GM12878 (cell line): ENCODE results near the gene CBX7. TPM values are rescaled to one million over a fixed set of nuclear protein-coding genes. Genes with fewer than 3 reads are reported as not detected.

Source experiments
- BACH1 ChIP-seq: fragments of 450-650 bp; IDR thresholded peaks from 2 replicates; pipeline ENCODE4 v1.6.1; 2017; ENCODE audit warnings: mild to moderate bottlenecking, borderline replicate concordance
- BRCA1 ChIP-seq: IDR thresholded peaks from 2 replicates; pipeline ENCODE4 v1.6.1; 2011; ENCODE audit warnings: low read depth, low read length, improper control_type of control experiment
- EGR1 ChIP-seq, 2 experiments: IDR thresholded peaks; 1 replicate in 1 of 2; 2 replicates in 1 of 2; pipeline ENCODE4 v1.6.1; 2011 to 2012; ENCODE audit warnings: low read depth in 2 of 2, low read length in 2 of 2, borderline replicate concordance in 1 of 2, mild to moderate bottlenecking in 1 of 2, moderate library complexity in 1 of 2
- EP300 ChIP-seq, 2 experiments: fragments of 150-350 bp in 1 of 2; IDR thresholded peaks; 2 replicates each; pipeline ENCODE4 v1.6.1; 2011 to 2012; ENCODE audit warnings: low read depth in 2 of 2, low read length in 2 of 2, borderline replicate concordance in 1 of 2, improper control_type of control experiment in 1 of 2, inconsistent platforms in 1 of 2; ENCODE audit not compliant: control insufficient read depth in 1 of 2
- ETV6 ChIP-seq, 2 experiments: fragments of 450-650 bp in 1 of 2; IDR thresholded peaks in 1 of 2; conservative IDR thresholded peaks in 1 of 2; 2 replicates each; pipeline ENCODE4 v1.6.1; 2014; ENCODE audit warnings: antibody characterized with exemption in 1 of 2, borderline replicate concordance in 1 of 2, low read depth in 1 of 2, mild to moderate bottlenecking in 1 of 2, moderate library complexity in 1 of 2
- FOXK2 ChIP-seq: fragments of 450-650 bp; IDR thresholded peaks from 2 replicates; pipeline ENCODE4 v1.6.1; 2017; ENCODE audit warnings: mild to moderate bottlenecking, moderate library complexity
- JUNB ChIP-seq: IDR thresholded peaks from 2 replicates; pipeline ENCODE4 v1.6.1; 2016; ENCODE audit warnings: antibody characterized with exemption, mild to moderate bottlenecking
- NBN ChIP-seq: fragments of 450-650 bp; IDR thresholded peaks from 2 replicates; pipeline ENCODE4 v1.6.1; 2016
- PML ChIP-seq: IDR thresholded peaks from 2 replicates; pipeline ENCODE4 v1.6.1; 2012; ENCODE audit warnings: low read length, inconsistent platforms
- RB1 ChIP-seq: fragments of 450-650 bp; formaldehyde crosslinking; IDR thresholded peaks from 2 replicates; pipeline ENCODE4 v1.6.1; 2017; ENCODE audit warnings: mild to moderate bottlenecking, borderline replicate concordance
- SREBF1 ChIP-seq: IDR thresholded peaks from 2 replicates; pipeline ENCODE4 v1.6.1; 2012; ENCODE audit warnings: mild to moderate bottlenecking, low read length
- SRF ChIP-seq, 2 experiments: IDR thresholded peaks; 2 replicates each; pipeline ENCODE4 v1.6.1; 2011; ENCODE audit warnings: low read depth in 2 of 2, low read length in 2 of 2, mild to moderate bottlenecking in 1 of 2, moderate library complexity in 1 of 2
- STAT3 ChIP-seq: IDR thresholded peaks from 2 replicates; pipeline ENCODE4 v1.6.1; 2011; ENCODE audit warnings: low read depth, low read length, improper control_type of control experiment
- TARDBP ChIP-seq: IDR thresholded peaks from 2 replicates; pipeline ENCODE4 v1.6.1; 2016; ENCODE audit warnings: borderline replicate concordance
- ZNF24 ChIP-seq: fragments of 450-650 bp; IDR thresholded peaks from 2 replicates; pipeline ENCODE4 v1.6.1; 2017; ENCODE audit warnings: antibody characterized with exemption, mild to moderate bottlenecking
- polyA plus RNA-seq, 11 experiments: library from polyadenylated mRNA; depleted of rRNA in 4 of 11; unstranded in 6 of 11; stranded (reverse) in 5 of 11; fragments of >200 nt; fragmentation: Nextera tagmentation in 4 of 11; fragmentation: Illumina TruSeq in 1 of 11; extraction: Ambion mirVana in 4 of 11; extraction: Trizol in 1 of 11; gene quantifications; 1 replicate in 1 of 11; 2 replicates in 10 of 11; pipeline versions ENCODE4 v1.2.1 to v1.2.3, GENCODE V29; 2011 to 2016; ENCODE audit warnings: inconsistent platforms in 2 of 11, missing spikeins in 2 of 11, low read depth in 1 of 11
- total RNA-seq, 4 experiments: library from RNA; depleted of rRNA in 3 of 4; stranded (reverse); fragments of >200 nt in 3 of 4; fragmentation: Illumina TruSeq in 1 of 4; extraction: Trizol in 1 of 4; gene quantifications; 2 replicates each; pipeline versions ENCODE4 v1.2.1 to v1.2.3, GENCODE V29; 2013 to 2021
- TF ChIP-seq, protein P1 (sequence below): fragments of 450-650 bp; IDR thresholded peaks from 2 replicates; pipeline ENCODE4 v1.6.1; 2017; ENCODE audit warnings: mild to moderate bottlenecking, moderate library complexity
- TF ChIP-seq, protein P2 (sequence below): fragments of 450-650 bp; IDR thresholded peaks from 2 replicates; pipeline ENCODE4 v1.6.1; 2016; ENCODE audit warnings: mild to moderate bottlenecking
- TF ChIP-seq, protein P3 (sequence below): fragments of 450-650 bp; IDR thresholded peaks from 2 replicates; pipeline ENCODE4 v1.6.1; 2016; ENCODE audit warnings: mild to moderate bottlenecking
- TF ChIP-seq, protein P4 (sequence below): IDR thresholded peaks from 2 replicates; pipeline ENCODE4 v1.6.1; 2011; ENCODE audit warnings: low read depth, mild to moderate bottlenecking, low read length, moderate library complexity, borderline replicate concordance; ENCODE audit errors: extremely low read depth

Gene CBX7
- total and polyA plus RNA-seq, 10 of the 15 experiments (the other 5 are each of a cell fraction or from before 2014, with no cell fraction given), result 0.18 to 17.2 (median 5.6) TPM

DNA sequence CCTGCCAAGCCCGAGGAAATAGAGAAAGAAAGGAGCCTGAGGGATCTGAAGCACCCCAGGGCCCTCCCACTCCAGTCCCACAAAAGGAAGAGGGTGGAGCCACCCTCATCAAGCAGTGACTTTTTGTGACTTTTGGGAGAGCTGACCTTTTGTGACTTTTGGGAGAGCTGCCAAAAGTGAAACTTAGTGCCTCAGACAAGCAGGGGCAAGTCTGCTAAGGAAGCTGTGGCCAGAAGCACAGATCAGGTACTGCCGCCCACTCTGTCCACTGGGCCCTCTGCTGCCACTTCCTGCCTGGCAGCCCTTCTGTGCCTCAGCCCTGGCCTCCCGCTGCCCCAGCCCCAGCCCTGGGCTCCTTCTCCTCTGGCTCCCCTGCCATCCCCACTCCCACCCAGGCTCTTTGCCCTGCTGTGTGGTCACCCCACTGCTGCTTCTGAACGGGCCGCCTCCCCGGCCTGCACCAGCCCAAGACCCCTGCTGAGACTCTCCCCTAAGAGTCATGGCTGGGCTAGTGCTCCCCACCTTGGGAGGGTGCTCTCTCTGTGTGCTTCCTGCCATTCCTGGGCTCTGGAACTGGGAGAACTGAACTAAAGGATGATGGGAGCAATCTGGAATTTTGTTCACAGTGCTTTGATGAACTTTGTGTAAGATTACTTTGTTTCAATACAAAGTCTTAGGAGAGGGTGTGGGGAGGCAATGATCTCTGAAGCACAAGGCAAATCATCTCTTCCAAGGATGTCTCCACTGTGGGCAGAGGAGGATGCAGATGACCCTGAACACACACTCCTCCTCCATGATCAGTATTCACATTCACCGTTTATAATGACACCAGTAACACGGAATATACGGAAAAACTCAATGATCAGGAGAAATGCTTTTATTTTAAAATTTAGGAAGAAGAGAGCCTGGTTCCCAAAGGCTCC, 55.1 kb downstream of the CBX7 start, which contains the start of gene APOBEC3H (continued):
- TF ChIP-seq, protein P1, sequence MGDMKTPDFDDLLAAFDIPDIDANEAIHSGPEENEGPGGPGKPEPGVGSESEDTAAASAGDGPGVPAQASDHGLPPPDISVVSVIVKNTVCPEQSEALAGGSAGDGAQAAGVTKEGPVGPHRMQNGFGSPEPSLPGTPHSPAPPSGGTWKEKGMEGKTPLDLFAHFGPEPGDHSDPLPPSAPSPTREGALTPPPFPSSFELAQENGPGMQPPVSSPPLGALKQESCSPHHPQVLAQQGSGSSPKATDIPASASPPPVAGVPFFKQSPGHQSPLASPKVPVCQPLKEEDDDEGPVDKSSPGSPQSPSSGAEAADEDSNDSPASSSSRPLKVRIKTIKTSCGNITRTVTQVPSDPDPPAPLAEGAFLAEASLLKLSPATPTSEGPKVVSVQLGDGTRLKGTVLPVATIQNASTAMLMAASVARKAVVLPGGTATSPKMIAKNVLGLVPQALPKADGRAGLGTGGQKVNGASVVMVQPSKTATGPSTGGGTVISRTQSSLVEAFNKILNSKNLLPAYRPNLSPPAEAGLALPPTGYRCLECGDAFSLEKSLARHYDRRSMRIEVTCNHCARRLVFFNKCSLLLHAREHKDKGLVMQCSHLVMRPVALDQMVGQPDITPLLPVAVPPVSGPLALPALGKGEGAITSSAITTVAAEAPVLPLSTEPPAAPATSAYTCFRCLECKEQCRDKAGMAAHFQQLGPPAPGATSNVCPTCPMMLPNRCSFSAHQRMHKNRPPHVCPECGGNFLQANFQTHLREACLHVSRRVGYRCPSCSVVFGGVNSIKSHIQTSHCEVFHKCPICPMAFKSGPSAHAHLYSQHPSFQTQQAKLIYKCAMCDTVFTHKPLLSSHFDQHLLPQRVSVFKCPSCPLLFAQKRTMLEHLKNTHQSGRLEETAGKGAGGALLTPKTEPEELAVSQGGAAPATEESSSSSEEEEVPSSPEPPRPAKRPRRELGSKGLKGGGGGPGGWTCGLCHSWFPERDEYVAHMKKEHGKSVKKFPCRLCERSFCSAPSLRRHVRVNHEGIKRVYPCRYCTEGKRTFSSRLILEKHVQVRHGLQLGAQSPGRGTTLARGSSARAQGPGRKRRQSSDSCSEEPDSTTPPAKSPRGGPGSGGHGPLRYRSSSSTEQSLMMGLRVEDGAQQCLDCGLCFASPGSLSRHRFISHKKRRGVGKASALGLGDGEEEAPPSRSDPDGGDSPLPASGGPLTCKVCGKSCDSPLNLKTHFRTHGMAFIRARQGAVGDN, result peak; percentile 68; the same call in 1 of the 2 replicates
- TF ChIP-seq ZNF24 (no peak), SREBF1 (no peak), RB1 (0 out of 2 replicates have a peak, but pooled peaks have one; percentile 18), STAT3 (no peak), EP300 (IDR thresholded peaks at IDR 0.05; ENCODE audit: borderline replicate concordance in 1 of 2, control insufficient read depth in 1 of 2, low read depth in 2 of 2, low read length in 2 of 2) (no peak), PML (no peak), ETV6 (conservative IDR thresholded peaks at IDR 0.05 in 1 of 2, IDR thresholded peaks at IDR 0.05 in 1 of 2; ENCODE audit: borderline replicate concordance in 1 of 2, low read depth in 1 of 2) (peak in 1 of 2 experiments; percentile 57; a peak in 1 of 4 replicates), SRF (IDR thresholded peaks at IDR 0.05; ENCODE audit: low read depth in 2 of 2, low read length in 2 of 2) (no peak), BACH1 (no peak), BRCA1 (no peak), TARDBP (no peak), FOXK2 (no peak), JUNB (no peak), NBN (0 out of 2 replicates have a peak, but pooled peaks have one; percentile 33), EGR1 (IDR thresholded peaks at IDR 0.05; ENCODE audit: borderline replicate concordance in 1 of 2, low read depth in 2 of 2, low read length in 2 of 2) (peak in 1 of 2 experiments; percentile 61; a peak in 1 of 3 replicates)
- TF ChIP-seq, protein P2, sequence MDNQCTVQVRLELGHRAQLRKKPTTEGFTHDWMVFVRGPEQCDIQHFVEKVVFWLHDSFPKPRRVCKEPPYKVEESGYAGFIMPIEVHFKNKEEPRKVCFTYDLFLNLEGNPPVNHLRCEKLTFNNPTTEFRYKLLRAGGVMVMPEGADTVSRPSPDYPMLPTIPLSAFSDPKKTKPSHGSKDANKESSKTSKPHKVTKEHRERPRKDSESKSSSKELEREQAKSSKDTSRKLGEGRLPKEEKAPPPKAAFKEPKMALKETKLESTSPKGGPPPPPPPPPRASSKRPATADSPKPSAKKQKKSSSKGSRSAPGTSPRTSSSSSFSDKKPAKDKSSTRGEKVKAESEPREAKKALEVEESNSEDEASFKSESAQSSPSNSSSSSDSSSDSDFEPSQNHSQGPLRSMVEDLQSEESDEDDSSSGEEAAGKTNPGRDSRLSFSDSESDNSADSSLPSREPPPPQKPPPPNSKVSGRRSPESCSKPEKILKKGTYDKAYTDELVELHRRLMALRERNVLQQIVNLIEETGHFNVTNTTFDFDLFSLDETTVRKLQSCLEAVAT, result no peak
- TF ChIP-seq, protein P3, sequence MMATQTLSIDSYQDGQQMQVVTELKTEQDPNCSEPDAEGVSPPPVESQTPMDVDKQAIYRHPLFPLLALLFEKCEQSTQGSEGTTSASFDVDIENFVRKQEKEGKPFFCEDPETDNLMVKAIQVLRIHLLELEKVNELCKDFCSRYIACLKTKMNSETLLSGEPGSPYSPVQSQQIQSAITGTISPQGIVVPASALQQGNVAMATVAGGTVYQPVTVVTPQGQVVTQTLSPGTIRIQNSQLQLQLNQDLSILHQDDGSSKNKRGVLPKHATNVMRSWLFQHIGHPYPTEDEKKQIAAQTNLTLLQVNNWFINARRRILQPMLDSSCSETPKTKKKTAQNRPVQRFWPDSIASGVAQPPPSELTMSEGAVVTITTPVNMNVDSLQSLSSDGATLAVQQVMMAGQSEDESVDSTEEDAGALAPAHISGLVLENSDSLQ, result no peak
- TF ChIP-seq, protein P4, sequence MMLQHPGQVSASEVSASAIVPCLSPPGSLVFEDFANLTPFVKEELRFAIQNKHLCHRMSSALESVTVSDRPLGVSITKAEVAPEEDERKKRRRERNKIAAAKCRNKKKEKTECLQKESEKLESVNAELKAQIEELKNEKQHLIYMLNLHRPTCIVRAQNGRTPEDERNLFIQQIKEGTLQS, result no peak
